Inferior parietal cortex (tissue), 1 donor: ENCODE data around the gene BAD.

Experiments used
- DNase-seq: peaks from one replicate; pipeline ENCODE4 v3.0.0-alpha.2; 2016; ENCODE audit errors: extremely low spot score

BAD gene

DNA sequence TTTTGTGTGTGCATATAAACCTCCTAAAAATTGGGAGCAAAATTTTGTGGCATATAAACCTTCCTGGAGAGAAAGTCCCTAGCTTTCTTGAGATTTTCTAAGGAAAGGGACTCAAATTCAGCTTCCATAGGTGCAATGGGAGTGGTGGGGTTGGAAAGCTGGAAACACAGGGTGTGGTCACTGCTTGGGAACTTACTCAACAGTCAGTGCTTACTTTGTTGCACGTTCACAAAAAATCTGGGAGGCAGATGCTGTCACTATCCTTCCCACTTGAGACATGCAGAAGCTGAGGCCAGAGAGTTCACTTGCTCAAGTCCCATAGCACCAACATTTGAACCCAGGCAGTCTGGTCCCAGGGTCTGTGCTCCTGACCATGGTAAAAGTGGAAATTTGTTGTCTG, 11.8 kb upstream of the BAD start:
- no peak for DNase-seq

DNA sequence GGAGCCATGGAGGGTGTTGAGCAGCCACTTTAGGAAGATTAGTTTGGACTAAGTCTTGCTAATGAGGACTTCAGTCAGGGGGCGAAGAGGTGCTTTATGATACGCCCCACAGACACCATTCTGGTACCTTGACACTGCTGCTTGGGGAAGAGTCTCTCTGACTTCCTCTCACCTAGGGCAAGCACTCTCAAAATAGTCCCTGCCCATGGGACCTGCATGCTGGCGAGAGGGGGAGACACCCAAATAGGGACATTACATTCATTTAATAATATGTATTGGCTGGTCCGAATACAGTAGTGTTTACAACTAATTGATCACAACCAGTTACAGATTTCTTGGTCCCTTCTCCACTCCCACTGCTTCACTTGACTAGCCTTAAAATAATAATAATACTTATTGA, 11.3 kb upstream of the BAD start:
- DNase-seq, result no peak

DNA sequence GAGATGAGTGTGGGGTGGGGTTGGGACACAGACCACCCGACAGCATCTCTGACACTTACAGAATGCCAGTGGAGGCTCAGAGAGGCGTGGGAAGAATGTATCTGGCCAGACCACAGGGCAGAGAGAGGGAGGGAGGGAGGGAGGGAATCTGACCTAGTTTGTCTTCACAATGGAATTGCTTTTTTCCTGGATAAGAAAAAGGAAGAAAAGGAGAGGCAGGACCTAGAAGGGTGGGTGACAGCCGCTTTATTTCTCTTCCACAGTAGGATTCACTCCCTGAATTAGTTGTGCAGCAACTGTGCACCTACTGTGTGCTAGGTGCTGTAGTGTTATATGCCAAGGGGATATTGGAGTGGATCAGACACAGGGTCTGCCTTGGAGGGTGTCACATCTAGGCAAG, 10.3 kb upstream of the BAD start:
- DNase-seq, result no peak

DNA sequence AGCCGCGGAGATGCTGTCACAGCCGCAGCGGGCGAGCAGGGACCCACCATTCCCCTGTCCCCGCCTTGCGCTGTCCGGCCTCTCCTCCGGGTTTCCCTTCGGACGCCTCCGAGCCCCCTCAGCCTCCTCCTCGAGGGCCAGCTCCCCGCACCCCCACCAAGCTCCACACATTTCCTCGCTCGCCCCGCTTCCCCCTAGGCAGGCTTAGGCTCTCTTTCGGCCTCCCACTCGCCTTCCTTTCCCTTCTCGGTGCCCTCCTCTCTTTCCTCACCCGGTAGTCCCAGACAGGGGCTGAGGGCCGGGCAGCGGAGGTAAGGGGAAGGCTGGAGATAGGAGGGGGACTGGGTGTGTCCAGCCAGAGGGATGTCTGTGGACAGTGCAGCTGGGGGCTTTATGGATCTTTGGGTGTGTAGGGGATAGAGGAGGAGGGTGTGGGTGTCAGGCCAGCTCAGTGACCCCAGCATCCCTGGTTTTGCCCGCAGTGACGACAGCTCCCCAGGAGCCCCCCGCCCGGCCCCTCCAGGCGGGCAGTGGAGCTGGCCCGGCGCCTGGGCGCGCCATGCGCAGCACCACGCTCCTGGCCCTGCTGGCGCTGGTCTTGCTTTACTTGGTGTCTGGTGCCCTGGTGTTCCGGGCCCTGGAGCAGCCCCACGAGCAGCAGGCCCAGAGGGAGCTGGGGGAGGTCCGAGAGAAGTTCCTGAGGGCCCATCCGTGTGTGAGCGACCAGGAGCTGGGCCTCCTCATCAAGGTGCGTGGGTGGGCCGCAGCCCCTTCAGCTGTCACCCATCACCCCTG, 8.2 kb upstream of the BAD start:
- DNase-seq, result no peak

DNA sequence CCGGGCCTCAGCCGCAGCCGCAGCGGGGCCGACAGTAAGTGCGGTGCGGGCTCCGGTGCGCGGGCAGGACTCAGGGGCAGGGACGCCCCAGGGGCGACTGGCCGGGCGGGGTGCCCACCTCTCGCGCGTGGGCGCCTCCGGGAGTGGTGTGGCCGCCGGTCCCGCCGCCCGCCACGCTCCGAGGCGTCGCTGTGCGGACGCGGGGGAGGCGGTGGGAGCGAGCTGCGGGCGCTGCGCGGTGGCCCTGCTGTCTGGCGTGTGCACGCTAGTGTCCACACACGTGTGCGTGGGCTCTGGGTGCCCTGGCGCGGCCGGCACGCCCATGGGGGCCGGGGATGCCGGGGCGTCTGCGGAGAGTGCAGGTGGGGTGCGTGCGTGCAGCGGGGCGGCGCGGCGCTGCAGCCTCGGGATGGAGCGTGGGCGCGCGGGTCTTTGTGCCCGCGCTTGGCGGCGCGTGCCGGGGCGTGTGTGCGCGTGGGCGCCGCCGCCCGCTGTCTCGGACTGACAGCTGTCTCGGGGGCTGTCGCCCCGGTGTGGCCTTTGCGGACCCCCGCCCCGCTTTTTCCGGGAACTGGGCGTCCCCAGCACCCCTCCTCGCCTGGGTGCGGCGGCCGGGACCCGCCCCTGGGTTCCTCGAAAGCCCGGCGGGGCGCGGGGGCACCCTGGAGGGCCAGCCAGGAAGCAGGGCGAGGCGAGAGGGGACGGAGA, 7.4 kb upstream of the BAD start:
- no peak for DNase-seq

DNA sequence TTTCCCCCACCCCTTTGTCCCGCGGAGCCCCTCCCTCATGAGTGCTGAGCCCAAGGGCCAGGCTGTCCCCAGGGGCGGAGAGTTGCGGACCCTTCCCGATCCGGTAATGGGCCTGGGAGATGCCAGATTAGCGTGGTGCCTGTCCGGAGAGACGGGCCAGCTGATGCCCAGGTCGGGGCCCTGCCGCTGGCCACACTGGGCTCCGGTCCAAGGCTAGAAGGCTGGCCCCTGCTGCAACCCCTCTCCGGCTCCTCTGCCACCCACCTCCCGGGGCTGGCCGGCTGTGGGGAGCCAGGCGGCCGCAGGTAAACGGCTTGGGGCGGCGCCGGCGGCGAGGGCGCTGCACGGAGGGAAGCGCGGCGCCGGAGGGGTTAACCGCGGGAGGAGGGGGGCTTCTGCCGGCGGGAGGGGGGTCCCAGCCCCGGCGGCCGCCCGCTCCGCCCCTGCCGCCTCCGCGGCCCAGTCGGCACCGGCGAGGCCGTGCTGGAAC, 6.8 kb upstream of the BAD start, which contains the start of gene KCNK4:
TSS of gene KCNK4 (plus strand) at position 41 of the 490 bp plus-strand sequence. CDS start 1,717 bp downstream, outside the sequence.
- DNase-seq, result no peak

DNA sequence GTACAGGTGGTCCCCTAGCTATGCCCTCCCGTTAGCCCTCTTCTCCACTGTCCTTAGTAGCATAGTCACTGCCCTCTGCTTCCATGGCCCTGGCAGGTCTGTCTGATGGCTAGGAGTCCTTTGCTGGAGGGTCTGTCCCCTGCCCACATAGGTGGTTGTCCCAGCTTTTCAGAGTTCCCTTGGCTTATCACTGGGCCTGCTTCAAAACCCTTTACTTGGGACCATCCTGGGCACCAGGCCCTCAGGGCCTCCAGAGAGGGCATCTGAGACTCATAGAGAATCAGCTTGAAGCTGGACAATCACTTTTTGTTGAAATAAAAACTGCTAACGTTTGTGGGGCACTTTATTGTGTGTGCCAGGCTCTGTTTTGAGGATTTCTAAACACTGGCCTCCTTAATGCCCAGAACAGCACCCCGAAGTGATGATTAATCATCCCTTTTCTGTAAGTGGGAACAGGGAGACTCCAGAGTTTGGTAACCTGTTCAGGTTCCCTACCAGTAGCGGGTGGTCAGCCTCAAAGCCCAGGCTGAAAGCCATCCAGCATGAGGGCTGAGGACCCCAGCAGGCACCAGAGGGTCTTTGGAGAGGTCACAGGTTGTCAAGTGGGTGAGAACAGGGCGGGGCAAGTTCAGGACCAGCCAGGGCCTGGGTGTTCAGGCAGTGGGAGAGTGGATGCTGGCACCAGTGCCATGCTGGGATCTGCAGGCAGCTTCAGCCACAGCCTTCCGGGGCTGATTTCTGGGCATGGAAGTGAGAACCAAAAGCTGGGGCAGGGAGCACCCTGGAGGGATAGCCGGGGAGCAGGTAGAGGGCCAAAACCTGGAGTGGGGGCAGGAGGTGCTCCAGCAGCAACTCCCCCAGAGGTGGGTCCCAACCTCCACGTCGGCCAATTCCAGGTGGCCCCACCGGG, 6.1 kb upstream of the BAD start:
- no peak for DNase-seq

DNA sequence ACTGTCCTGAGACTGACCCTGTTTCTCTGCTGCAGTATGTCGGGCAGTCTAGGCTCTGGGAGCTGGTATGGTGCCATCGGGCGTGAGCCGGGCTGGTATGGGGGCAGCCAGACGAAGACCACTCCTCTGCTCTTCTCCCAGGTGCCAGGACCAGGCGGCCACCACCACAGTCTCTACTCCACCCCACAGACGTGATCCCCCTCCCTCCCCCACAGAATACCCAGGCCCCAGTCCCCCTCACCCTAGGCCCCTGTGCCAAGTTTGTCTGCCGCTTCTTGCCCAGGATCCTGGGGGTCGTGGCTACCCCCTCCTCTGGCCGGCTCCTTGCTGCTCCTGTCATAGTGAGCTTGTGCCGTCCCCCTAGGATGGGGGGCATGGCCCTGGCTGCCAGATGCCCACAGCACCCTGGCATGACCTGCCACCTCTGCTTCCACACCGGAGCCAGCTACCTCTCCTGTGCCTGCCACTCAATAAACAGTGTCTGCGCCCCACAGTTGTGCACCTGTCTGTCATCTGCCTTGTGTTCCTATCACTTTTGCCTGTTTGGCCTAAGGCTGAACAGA, 4.6 kb upstream of the BAD start:
- no peak for DNase-seq

DNA sequence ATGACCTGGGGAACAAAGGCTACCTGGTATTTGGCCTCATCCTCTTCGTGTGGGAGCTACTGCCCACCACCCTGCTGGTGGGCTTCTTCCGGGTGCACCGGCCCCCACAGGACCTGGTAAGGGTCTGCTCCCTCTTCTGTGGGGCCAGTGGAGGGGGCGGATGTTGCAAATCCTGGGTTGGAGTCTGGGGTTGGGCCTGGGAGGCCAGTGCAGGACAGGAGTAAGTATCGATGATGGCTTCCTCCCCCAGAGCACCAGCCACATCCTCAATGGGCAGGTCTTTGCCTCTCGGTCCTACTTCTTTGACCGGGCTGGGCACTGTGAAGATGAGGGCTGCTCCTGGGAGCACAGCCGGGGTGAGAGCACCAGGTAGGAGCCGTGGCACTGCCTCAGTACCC, 3.9 kb upstream of the BAD start:
- no peak for DNase-seq

DNA sequence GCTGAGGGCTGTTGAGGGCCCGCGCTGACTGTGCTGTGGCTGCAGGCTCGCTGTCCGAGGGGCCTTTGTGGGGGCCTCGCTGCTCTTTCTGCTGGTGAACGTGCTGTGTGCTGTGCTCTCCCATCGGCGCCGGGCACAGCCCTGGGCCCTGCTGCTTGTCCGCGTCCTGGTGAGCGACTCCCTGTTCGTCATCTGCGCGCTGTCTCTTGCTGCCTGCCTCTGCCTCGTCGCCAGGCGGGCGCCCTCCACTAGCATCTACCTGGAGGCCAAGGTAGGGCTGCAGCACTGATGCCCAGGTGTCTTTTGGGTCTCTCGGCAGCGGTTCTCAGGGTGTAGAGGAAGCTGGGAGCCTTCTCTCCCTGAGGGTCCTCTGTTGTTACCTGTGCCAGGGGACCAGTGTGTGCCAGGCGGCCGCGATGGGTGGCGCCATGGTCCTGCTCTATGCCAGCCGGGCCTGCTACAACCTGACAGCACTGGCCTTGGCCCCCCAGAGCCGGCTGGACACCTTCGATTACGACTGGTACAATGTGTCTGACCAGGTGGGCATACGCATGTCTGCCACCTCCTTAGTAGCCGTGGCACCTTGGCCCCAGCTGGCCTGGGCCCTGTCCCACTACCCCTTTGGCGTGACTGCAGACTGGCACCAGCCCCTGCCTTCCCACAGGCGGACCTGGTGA, 3.3 kb upstream of the BAD start:
- no peak for DNase-seq

DNA sequence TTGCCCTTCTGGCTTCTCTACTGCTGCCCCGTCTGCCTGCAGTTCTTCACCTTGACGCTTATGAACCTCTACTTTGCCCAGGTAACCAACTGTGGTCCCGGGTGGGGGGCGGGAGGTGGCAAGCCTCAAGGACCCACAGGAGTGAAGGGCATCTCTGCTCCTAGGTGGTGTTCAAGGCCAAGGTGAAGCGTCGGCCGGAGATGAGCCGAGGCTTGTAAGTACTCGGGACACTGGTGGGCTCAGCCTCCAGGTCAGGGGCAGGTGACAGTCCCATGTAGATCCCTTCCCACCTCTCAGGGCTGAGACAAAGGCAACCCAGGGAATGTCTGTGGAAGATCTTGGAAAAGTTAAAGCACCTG, 2.3 kb upstream of the BAD start:
- DNase-seq, result no peak

DNA sequence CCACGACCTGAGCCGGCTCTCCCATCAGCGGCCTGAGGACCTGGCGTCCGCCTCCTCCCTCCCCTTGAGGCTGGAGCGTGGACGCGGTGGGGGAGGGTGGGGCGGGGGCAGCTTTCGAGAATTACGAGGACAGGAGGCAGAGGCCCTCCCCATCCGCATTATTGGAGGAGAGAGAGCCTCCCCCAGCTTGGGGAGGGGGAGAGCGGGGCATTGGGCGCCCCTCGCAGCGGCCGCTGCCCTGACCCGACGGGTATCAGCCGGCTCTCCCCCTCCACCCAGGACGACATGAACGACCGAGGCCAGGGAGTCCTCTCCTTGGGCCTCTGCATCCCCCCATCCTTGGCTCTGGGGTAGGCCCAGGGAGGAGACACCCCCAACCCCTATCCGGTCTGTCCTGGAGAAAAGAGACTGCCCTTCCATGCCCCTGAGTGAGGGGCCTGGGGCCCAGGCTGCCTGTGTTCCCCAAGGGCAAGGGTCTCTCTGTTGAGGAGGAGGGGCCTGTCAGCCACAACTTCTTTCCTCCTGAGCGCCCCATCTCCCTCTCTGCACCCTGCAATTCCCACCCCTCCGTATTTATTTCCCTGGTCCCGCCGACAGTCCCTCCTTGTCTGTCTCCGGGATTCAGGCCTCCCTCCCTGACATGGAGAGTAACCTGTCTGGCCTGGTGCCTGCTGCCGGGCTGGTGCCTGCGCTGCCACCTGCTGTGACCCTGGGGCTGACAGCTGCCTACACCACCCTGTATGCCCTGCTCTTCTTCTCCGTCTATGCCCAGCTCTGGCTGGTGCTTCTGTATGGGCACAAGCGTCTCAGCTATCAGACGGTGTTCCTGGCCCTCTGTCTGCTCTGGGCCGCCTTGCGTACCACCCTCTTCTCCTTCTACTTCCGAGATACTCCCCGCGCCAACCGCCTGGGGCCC, 1.7 kb upstream of the BAD start:
- DNase-seq, result no peak

DNA sequence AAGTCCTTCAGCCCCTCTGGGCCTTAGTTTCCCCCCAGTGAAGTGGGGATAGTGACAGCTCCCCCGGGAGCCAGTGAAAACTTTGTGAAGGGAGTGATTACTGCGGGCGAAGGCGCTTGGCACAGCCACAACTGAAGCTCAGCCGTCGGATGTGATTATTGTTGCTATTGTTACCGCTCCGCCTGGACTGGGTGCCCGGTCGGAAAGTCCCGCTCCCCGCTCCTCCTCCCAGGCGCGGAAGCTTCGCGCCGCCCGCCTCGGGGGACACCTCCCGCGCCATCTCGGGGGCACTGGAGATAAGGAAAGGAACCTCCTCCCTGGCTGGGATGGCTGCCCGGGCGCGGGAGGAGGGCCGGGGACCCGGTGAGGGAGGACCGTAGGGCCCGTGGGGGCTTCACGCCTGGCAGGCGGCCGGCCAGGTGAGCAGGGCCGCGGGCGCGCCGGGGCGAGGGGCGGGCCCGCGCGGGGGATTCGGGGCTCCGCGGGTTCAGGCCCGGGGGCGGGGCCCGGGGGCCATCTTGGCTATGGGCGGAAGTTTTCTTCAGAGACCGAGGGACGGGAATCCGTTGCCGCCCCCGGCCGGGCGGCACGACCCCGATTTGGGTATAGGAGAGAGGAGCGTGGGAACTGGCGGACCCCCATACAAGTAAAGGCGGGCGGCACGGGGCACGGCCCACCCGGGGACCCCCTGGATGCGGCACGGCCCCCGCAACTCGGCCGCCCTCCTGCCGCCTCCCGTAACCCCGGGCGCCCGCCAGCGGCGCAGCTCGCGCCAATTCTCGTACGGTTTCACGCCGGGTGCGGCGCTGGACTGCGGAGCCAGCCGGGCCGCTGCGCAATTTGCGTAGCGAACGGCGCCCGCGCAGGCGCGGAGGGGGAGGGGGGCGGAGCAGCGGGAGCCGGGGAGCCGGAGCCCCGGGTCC, 758 bp upstream of the BAD start, which contains the start of gene GPR137:
TSS of gene GPR137 (plus strand) at position 887 of the 923 bp plus-strand sequence. CDS start 677 bp downstream, outside the sequence.
- peak; percentile 84 for DNase-seq

DNA sequence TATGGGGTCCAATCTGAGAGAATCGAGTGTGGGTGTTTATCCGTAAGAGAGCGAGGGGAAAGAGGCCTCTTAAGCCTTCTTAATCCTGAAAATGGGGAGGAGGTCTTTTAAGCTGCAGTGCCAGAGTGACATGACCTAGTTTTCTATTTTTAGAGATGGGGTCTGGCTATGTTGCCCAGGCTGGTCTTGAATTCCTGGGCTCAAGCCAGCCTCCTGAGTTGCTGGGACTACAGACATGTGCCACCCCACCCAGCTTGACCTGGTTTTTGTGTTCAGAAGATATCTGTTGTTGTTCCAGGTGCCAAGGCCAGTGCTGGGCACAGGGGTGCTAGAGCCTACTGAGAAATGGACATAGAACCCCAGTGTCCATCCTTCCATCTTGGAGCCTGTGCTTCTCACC, 1.4 kb downstream of the BAD start:
- DNase-seq, result no peak

DNA sequence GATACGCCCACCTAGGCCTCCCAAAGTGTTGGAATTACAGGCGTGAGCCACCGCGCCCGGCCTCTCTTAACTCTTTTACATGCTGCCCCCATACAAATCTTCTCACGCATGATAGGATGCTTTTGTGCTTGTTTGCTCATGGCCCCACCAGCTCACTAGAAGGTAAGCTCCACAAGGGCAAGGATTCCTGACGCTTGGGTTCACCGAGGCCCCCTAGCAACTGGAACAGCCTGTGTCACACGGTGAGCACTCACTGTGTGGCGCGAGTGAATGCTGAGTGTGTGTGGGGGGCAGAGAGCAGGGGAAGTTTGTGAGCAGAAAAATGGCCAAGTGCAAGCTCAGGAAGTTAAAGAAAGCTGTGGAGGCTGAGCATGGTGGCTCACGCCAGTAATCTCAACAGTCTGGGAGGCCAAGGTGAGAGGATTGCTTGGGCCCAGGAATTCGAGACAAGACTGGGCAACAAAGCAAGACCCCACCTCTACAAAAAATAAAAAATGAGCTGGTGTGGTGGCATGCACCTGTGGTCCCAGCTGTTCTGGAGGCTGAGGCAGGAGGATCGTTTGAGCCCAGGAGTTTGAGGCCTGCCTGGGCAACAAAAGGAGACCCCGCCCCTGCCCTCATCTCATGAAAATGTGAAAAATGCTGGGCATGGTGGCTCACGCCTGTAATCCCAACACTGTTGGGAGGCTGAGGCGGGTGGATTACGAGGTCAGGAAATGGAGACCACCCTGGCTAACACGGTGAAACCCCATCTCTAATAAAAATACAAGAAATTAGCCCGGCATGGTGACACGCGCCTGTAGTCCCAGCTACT, 2.3 kb downstream of the BAD start:
- no peak for DNase-seq

DNA sequence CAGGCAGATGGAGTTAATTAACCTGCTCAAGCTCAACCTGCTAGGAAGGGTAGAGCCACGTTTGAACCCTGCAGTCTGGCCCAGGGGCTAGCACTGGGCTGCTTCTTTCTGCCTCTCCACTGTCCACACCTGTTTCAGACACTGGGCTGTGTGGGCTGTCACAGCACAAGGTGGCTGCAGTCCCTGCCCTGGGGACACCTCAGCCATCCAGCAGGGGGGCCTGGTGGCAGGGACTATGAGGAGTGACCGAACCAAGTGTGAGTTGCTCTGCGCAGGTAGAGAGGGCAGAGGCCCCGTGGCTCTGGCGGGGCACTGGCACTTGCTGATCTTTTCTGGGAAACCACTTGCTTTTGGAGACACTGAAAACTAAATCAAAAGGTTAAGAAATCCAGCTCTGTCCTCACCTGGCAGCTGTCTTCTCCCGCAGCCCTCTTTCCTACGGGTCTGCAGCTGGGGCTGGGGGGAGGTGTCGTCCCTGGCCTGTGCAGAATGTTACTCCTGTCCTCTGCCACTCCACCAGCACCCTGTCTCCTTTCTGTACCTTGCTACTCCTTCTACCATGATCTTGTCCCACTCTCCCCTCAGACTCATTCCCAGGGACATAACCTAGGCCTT, 5.8 kb downstream of the BAD start:
- no peak for DNase-seq

DNA sequence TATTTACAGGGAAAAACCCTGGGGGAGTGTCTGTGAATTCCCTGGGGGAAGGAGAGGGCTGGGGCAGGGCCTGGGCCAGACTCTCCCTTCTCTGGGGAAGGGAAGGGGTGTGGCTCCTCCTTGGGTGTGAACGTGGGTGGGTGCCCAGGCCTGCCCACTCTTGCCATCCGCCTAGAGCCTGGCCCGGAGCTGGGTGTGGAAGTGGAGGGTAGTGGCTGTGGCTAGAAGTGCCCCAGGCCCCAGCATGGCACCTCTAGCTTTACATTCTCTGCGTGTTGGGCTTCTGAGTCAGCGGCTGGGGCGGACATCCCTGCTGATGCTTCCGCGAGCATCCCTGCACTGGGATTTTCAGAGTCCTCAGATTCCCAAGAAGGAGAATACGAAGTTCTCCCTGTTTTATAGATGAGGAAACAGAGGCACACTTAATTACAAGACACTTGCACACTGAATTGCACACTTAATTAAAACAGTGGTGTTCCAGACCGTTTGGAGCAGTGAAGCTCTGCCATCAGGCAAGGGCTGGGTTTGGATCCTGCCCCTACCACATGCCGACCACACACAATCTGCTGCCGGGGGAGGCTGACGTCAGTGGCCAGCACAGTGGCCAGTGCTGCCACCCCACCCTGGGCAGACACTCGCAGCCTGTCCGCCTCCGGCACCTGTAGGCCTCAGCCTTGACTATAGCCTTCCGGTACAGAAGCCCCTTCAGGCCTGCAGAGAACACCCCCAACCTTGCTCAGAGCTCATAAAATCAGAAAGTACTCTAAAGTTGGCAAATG, 7.6 kb downstream of the BAD start:
- DNase-seq, result no peak
